Epithelial cell of esophagus (primary cell): Measurements from ENCODE around the gene DISP3.
A peak's percentile ranks its signal among the peaks of the same experiment; 100 is the strongest.

ENCODE experiments used
- DNase-seq: peaks from one replicate; pipeline ENCODE4 v3.0.0; 2010; ENCODE audit warnings: low read depth
- H3K4me3 ChIP-seq: 2 replicates; pipeline ENCODE4 v1.5.1; 2011; ENCODE audit warnings: mild to moderate bottlenecking, low read length, control low read depth
- CTCF ChIP-seq: IDR thresholded peaks from 2 replicates; pipeline ENCODE4 v1.5.1; 2011; ENCODE audit warnings: low read depth, mild to moderate bottlenecking, low read length, control low read depth, inconsistent platforms; ENCODE audit not compliant: insufficient read depth; ENCODE audit errors: missing control alignments

Gene DISP3

DNA sequence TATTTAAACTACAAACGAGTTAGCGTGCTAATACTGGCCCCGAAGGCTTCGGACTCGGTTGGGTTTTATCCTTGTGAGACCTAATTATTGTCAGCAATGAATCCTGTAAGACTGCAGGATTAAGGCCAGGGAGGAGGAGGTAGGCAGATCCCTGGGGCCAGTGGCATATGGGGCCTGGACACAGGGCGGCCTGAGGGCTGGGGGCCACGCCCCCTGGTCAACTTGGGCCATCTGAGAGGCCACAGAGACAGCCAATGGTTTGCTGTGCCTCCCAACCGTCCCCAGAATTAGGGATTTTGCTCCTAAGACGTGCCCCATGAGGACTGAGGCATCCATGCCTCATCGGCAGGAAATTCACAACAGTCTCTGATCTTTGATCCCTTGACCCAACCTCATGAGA, 31.1 kb upstream of the DISP3 start:
- TF ChIP-seq CTCF = no peak
- no peak overlapping the region for H3K4me3 ChIP-seq
- no peak for DNase-seq

DNA sequence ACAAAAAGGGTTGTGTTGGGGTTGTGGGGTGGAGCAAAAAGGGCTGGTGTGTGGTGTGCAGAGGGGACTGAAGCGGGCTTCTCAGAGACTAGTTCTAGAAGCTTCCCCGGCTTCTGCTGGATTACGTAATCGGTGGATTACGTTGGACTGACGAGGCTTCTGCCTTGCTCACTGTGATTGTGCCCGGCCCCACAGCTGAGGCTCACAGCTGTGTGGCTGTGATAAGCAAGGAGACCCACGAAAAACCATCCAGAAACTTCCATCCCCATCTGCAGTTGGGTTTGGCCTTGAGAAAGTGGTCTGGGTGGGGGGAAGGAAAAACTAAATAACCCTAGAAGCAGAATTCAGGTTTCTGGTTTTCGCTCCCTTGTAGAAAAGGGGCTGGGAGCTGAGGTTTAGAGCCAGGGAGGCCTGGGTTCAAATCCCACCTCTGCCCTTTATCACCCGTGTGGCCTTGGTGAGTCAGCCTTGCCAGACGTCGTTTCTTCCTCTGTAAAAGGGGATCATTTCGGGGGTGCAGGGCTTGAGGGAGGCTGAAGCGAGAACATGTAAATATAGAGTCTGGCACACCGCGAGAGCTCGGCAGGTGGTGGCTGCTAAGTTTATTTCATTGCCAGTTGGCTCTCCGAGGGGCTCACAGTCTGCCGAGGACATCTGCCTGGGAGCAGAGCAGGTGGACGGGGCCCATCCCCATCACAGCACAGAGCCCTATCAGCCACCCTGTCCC, 30.4 kb upstream of the DISP3 start:
- DNase-seq = no peak
- no peak overlapping the region for H3K4me3 ChIP-seq
- no peak for TF ChIP-seq CTCF

- DNase-seq = no peak
- H3K4me3 ChIP-seq = no peak overlapping the region
- no peak for TF ChIP-seq CTCF
Observed at GRCh38 chr1:11449100-11449403, 29.9 kb upstream of the DISP3 start.

DNA sequence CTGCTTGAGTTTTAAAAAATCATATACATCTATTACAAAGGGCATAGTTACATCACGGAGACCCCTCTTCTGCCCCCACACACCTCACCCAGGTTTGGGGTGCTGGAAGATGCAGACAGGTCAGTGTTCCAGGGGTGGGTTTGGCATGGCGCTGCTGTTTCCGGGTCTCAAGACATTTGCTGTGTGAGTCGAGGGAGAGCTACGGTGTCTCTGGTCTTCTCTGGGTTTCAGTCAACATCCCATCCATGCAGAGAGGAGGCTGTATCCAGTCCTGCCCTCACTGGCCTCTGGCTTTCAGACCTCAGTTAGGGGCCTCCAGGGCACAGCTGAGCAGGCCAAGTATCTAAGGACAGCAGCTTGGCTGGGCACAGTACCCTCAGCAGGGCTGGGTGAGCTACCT, 28.6 kb upstream of the DISP3 start:
- H3K4me3 ChIP-seq = no peak overlapping the region
- DNase-seq = no peak
- no peak for TF ChIP-seq CTCF

GRCh38 chr1:11453742-11454491, 25.0 kb upstream of the DISP3 start:
- no peak overlapping the region for H3K4me3 ChIP-seq
- TF ChIP-seq CTCF = peak; percentile 29
- DNase-seq = no peak

DNA sequence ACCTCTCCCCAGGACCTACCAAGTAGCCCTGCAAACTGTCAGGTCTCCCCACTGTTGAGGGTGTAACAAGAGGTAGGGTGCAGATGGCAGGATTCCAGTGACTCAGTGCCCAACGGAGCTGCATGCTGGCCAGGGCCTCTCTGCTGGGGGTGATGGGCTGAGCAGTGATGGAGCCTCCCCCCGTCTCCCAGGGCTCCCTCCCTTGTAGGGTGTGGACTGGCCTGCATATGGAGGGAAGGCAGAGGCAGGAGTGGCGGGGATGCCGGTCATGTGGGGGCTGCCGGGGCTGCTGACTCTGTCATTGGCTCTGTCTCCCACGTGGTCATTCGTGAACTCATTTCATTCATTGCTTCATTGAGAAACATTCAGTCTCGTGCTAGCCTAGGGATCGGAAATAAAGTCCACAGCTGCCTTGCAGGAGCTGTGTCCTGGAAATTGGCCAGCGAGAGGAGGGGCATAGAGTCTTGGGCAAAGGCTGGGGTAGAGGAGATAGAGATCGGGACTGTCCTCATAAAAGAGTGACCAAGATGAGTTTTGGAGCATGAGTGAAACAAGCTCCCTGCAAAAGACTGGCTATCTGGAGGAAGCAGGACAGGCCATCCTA, 22.9 kb upstream of the DISP3 start:
- no peak for TF ChIP-seq CTCF
- H3K4me3 ChIP-seq = no peak overlapping the region
- DNase-seq = no peak
